Heart right ventricle (tissue), 16 donors: ENCODE measurements around the gene ARHGEF19. TPM values are rescaled to one million over a fixed set of nuclear protein-coding genes. Genes with fewer than 3 reads are reported as not detected.

ENCODE experiments used
- ATAC-seq, 8 donors: fragments of 200-7000 bp; cut with Tn5 transposase; one replicate each; pipeline ENCODE4 v1.9.1; 2020; ENCODE audit warnings: mild to moderate bottlenecking in 8 of 8, moderate library complexity in 8 of 8, moderate number of reproducible peaks in 1 of 8
- DNase-seq, 2 donors: peaks; one replicate each; pipeline ENCODE4 v3.0.0-alpha.2; 2020
- H3K27ac ChIP-seq, 10 donors: fragments of 200-600 bp; sonication (generic) in 2 of 10; one replicate each; pipeline versions ENCODE4 v1.5.0 to v1.8.0; 2020 to 2022; ENCODE audit warnings: mild to moderate bottlenecking in 3 of 10
- H3K27me3 ChIP-seq, 7 donors: fragments of 200-600 bp; one replicate each; pipeline ENCODE4 v1.8.0; 2021 to 2022; ENCODE audit warnings: mild to moderate bottlenecking in 2 of 7
- H3K36me3 ChIP-seq, 9 donors: fragments of 200-600 bp; sonication (generic) in 1 of 9; one replicate each; pipeline versions ENCODE4 v1.5.0 to v1.8.0; 2020 to 2022; ENCODE audit warnings: mild to moderate bottlenecking in 2 of 9
- H3K4me1 ChIP-seq, 9 donors: fragments of 200-600 bp; sonication (generic) in 1 of 9; one replicate each; pipeline versions ENCODE4 v1.5.0 to v1.8.0; 2020 to 2022; ENCODE audit warnings: mild to moderate bottlenecking in 4 of 9
- H3K4me3 ChIP-seq, 10 donors: fragments of 200-600 bp; sonication (generic) in 2 of 10; one replicate each; pipeline versions ENCODE4 v1.5.0 to v1.8.0; 2020 to 2022; ENCODE audit warnings: mild to moderate bottlenecking in 7 of 10, moderate library complexity in 2 of 10
- H3K9me3 ChIP-seq, 11 donors: fragments of 200-600 bp in 10 of 11; sonication (generic) in 2 of 11; one replicate each; pipeline versions ENCODE4 v1.5.0 to v1.8.0; 2013 to 2022; ENCODE audit warnings: mild to moderate bottlenecking in 2 of 11, control low read depth in 1 of 11, moderate library complexity in 1 of 11
- WGBS, 2 donors: extraction: QIAGEN DNeasy Blood & Tissue Kit; methylation state at CpG; one replicate each; pipeline ENCODE4 v1.1.7; 2013; ENCODE audit warnings: inconsistent platforms in 1 of 2; 5-methylcytosine and 5-hydroxymethylcytosine counted together
- intact Hi-C, 10 donors: fragments of 100-400 bp; cut with DNase I; formaldehyde crosslinking; loops; one replicate each; pipeline versions ENCODE4 v1.11.1 to v1.14.2; 2022
- long read RNA-seq, 3 donors: library from polyadenylated mRNA; unstranded; transcript quantifications; one replicate each; pipeline ENCODE4 v2.0.0, GENCODE V29; 2020 to 2021
- polyA plus RNA-seq, 2 donors: library from polyadenylated mRNA; stranded (reverse); fragments of 200-250 nt; gene quantifications; one replicate each; pipeline ENCODE4 v1.2.3, GENCODE V29; 2013
- total RNA-seq, 10 donors: library from RNA; stranded (reverse); fragmentation: NEBNext Ultra II Directional in 3 of 10; extraction: Animal tissue kit (Norgen Biotek cat#: 25700) in 3 of 10; gene quantifications; one replicate each; pipeline versions ENCODE4 v1.2.1 to v1.2.4, GENCODE V29; 2021 to 2023
- TF ChIP-seq, protein P1 (sequence below), 9 donors: fragments of 200-600 bp; sonication (generic) in 2 of 9; IDR thresholded peaks; one replicate each; pipeline versions ENCODE4 v1.5.0 to v1.8.0; 2021 to 2022; ENCODE audit warnings: antibody characterized with exemption in 9 of 9, mild to moderate bottlenecking in 5 of 9, moderate library complexity in 1 of 9
- donor health status: Arrhythmogenic right ventricular cardiomyopathy.
- donor health status: ischemic (EF 13 %, LVEDD 7.1; RV severe dilation, severe dysfunction).
- donor health status: healthy with polysubstance abuse.
- donor health status: DM: no; HTN: yes; CAD: no.
- donor health status: DM: no; HTN: no; CAD: no.
- donor health status: ischemic (EF 25% LVEDD 6.9; RV normal size, moderate dysfunction).
- donor health status: ischemic (EF 25% LVEDD 5.7; RV mildly dilated, moderate dysfunction).
- donor health status: healthy.
- donor health status: DM: yes; HTN: yes; CAD: no.
- donor health status: Ischemic cardiomyopathy.
- donor health status: ischemic (EF 35%, LVEDD 5.7; RV mildly dilated, moderate dysfunction).
- donor health status: nonischemic (EF 11% LVEDD 7.7; RV severe dilation, severe dysfunction).
- donor health status: DM: yes; HTN: yes; CAD: no.
- donor health status: PGD.
- donor health status: ischemic (EF 29% LVEDD 5.4; RV normal size, mild dysfunction).
- donor health status: nonischemic (EF 23%, LVEDD 6.1; RV moderate dilation, normal function).

The ARHGEF19 gene
- 1 to 10 TPM in 7 of 10 donors, under 1 TPM in 3; 0.49 to 3.0 (median 1.6) TPM for total RNA-seq
- polyA plus RNA-seq = 1 to 10 TPM; 1.9 to 5.4 TPM
- long read RNA-seq, donor 1, partial matches to known transcripts = 3 of 5 reads
- long read RNA-seq, donor 1, other reads (novel, unspliced or antisense) = 2 of 5 reads
- long read RNA-seq, donor 2, partial matches to known transcripts = 4 of 4 reads
- long read RNA-seq, donor 2, other reads (novel, unspliced or antisense) = 0 of 4 reads
- long read RNA-seq, donor 3, partial matches to known transcripts = 4 of 4 reads
- long read RNA-seq, donor 3, other reads (novel, unspliced or antisense) = 0 of 4 reads

DNA sequence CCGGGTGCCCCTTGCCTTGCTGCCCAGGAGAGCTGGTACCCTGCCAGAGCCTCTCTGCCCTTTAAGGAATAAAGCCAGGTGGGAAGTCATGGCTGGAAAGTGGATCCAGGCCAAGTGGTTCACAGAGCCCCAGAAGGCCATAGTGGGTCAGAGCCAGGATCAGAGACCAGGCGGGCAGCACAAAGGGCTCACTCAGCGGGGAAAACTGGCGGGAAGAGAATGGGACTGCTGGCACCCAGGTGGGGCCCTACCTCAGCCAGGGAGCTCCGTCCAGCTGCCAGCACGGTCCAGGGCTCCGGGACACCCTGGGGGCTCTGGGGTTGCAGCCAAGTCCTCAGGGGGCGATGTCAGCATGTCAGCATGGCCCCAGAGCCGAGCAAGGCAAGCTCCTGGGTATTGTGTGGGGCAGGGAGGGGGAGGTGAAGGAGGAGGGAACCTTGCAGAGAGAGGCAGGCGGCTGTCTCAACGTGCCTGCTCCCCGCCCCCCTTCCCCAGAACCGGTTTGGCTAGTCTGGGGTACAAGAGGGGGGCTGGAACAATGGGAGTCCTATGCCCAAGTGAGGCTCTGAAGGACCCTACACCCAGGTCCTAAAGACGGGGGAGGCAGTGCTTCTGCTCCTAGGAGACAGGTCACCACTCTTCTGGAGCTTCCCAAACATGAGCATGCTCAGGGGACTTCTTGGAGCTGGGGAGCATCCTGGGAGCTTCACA, at the start of gene ARHGEF19:
ARHGEF19 (minus strand) TSS at position 402 of the 711 bp plus-strand sequence. CDS start 3,598 bp downstream, outside the sequence.
- TF ChIP-seq, protein P1, sequence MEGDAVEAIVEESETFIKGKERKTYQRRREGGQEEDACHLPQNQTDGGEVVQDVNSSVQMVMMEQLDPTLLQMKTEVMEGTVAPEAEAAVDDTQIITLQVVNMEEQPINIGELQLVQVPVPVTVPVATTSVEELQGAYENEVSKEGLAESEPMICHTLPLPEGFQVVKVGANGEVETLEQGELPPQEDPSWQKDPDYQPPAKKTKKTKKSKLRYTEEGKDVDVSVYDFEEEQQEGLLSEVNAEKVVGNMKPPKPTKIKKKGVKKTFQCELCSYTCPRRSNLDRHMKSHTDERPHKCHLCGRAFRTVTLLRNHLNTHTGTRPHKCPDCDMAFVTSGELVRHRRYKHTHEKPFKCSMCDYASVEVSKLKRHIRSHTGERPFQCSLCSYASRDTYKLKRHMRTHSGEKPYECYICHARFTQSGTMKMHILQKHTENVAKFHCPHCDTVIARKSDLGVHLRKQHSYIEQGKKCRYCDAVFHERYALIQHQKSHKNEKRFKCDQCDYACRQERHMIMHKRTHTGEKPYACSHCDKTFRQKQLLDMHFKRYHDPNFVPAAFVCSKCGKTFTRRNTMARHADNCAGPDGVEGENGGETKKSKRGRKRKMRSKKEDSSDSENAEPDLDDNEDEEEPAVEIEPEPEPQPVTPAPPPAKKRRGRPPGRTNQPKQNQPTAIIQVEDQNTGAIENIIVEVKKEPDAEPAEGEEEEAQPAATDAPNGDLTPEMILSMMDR (IDR thresholded peaks at IDR 0.05) = no peak
- ATAC-seq (no peak), DNase-seq (no peak)
- Histone ChIP-seq H3K27ac (no peak within 1 kb of the TSS), H3K4me1 (peaks cover 3 to 19% (median 16%) of the 10 kb centered on the region in 9 donors), H3K9me3 (no peaks in the 10 kb centered on the region), H3K4me3 (no peak within 1 kb of the TSS), H3K27me3 (no peaks in the 10 kb centered on the region), H3K36me3 (no peaks in the 10 kb centered on the region)
- intact Hi-C loops = no loop called here
- WGBS, 2 donors = 38 to 39% methylated on average over 14 of the region's 14 CpGs

DNA sequence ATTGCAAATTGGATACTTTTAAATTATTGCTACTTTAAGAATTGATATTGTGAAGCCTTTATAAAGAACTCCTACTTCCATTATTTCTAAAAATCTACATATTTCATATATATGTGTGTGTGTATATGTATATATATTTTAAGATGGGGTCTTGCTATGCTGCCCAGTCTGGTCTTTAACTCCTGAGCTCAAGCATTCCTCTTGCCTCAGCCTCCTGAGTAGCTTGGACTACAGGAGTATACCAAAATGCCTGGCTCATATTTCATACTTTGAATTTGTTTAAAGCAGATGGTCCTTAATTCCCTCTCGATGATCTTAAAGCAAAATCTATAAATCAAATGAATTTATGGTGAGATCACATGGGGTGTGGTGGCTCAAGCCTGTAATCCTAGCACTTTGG, 49.6 kb upstream of the ARHGEF19 start:
- TF ChIP-seq, protein P1 (IDR thresholded peaks at IDR 0.05) = no peak
- H3K27ac ChIP-seq = no peak overlapping the region
- peaks cover 0 to 20% (median 0%) of the 10 kb centered on the region in 9 donors for H3K36me3 ChIP-seq
- no peaks in the 10 kb centered on the region for H3K27me3 ChIP-seq
- ATAC-seq (no peak), DNase-seq (no peak)
- no peak overlapping the region for H3K4me3 ChIP-seq
- peaks cover 2 to 41% (median 19%) of the 10 kb centered on the region in 9 donors for H3K4me1 ChIP-seq
- intact Hi-C loops = no loop called here
- 100% methylated on average over 1 of the region's 1 CpG for WGBS, 2 donors
- H3K9me3 ChIP-seq = no peaks in the 10 kb centered on the region

DNA sequence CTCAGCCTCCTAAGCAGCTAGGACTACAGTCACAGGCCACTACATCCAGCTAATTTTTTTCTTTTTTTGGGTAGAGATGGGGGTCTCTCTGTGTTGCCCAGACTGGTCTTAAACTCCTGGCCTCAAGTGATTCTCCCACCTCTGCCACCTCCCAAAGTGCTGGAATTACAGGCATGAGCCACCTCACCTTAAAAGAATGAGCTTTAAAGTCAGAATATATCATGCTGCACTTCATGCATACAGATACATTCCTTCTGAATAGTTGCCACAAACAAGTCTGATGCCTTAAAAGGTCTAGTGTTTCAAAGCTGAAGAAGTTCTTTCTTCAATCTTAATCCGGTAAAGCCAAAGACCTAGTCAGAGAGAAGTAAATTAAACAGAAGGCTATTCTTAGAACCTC, 48.4 kb upstream of the ARHGEF19 start:
- ATAC-seq = no peak
- Histone ChIP-seq H3K36me3 (peaks cover 0 to 33% (median 6%) of the 10 kb centered on the region in 9 donors), H3K9me3 (no peaks in the 10 kb centered on the region), H3K27ac (peak overlapping the region in 1 of 10 donors; percentile 2), H3K4me3 (no peak overlapping the region), H3K27me3 (no peaks in the 10 kb centered on the region), H3K4me1 (peaks cover 0 to 36% (median 12%) of the 10 kb centered on the region in 9 donors)
- 67 to 70% methylated on average over 1 of the region's 1 CpG for WGBS, 2 donors
- intact Hi-C loops = no loop called here
- TF ChIP-seq, protein P1 (IDR thresholded peaks at IDR 0.05) = no peak
- no peak for DNase-seq

DNA sequence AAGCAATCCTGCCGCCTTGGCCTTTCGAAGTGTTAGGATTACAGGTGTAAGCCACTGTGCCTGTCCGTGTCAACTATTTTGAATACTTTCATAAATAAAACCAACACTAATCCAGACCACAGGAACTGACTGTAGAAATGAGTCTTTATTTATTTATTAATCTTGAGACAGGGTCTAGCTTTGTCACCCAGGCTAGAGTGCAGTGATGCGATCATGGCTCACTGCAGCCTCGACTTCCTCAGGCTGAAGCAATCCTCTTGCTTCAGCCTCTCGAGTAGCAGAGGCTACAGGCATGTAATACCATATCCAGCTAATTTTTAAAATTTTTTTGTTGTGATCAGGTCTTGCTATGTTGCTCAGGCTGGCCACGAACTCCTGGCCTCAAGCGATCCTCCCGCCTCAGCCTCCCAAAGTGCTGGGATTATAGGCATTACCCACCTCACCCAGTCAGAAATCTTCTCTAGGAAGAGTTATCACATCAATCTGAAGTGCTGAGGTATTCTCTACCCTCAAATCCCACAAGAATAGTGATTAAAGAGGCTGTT, 46.2 kb upstream of the ARHGEF19 start:
- no peaks in the 10 kb centered on the region for H3K27me3 ChIP-seq
- intact Hi-C loops = no loop called here
- H3K4me1 ChIP-seq = peaks cover 7 to 34% (median 15%) of the 10 kb centered on the region in 9 donors
- TF ChIP-seq, protein P1 (IDR thresholded peaks at IDR 0.05) = no peak
- ATAC-seq (no peak), DNase-seq (no peak)
- WGBS, 2 donors = 98 to 99% methylated on average over 9 of the region's 9 CpGs
- no peak overlapping the region for H3K27ac ChIP-seq
- no peaks in the 10 kb centered on the region for H3K9me3 ChIP-seq
- peaks cover 0 to 54% (median 15%) of the 10 kb centered on the region in 9 donors for H3K36me3 ChIP-seq
- no peak overlapping the region for H3K4me3 ChIP-seq
